Measurements from ENCODE around the gene CLCN7. TPM values are rescaled to one million over a fixed set of nuclear protein-coding genes. Genes with fewer than 3 reads are reported as not detected.
A peak's percentile ranks its signal among the peaks of the same experiment; 100 is the strongest.

Gene CLCN7
- total RNA-seq, 1 donor from 2014 or later, result 49.8 TPM

GRCh38 chr16:1420111-1420539 lies 54.7 kb downstream of the CLCN7 start:
- Histone ChIP-seq H3K9me3 (no peaks in the 10 kb centered on the region), H3K27me3 (no peaks in the 10 kb centered on the region), H3K36me3 (no peaks in the 10 kb centered on the region), H3K4me1 (peaks cover 29% of the 10 kb centered on the region), H3K4me3 (peak overlapping the region; percentile 64 to 78), H3K27ac (peak overlapping the region; percentile 86)
- TF ChIP-seq POLR2A (IDR thresholded peaks at IDR 0.05) (no peak), POLR2AphosphoS5 (IDR thresholded peaks at IDR 0.05; ENCODE audit: insufficient read depth in 1 of 2, low read depth in 1 of 2) (no peak), CTCF (IDR thresholded peaks at IDR 0.05) (no peak)
- intact Hi-C loops (cut with DNase I), result loop anchor here (10.0 kb wide), 1 partner anchor 285 kb away; the partner anchor contains the start of gene MAPK8IP3
- DNase-seq (ENCODE audit: extremely low spot score in 2 of 2), result no peak

- Histone ChIP-seq H3K27me3 (no peaks in the 10 kb centered on the region), H3K4me1 (peaks cover 50% of the 10 kb centered on the region), H3K27ac (no peak overlapping the region), H3K9me3 (no peaks in the 10 kb centered on the region), H3K4me3 (no peak overlapping the region), H3K36me3 (peaks cover 0 to 11% of the 10 kb centered on the region in 2 donors)
- TF ChIP-seq POLR2AphosphoS5 (IDR thresholded peaks at IDR 0.05; ENCODE audit: insufficient read depth in 1 of 2, low read depth in 1 of 2), result no peak
- TF ChIP-seq POLR2A (IDR thresholded peaks at IDR 0.05), result no peak
- TF ChIP-seq CTCF (IDR thresholded peaks at IDR 0.05), result no peak
- intact Hi-C loops (cut with DNase I), result loop anchor here (10.0 kb wide), 1 partner anchor 52 kb away; no protein-coding TSS in a partner anchor
- no peak for DNase-seq (ENCODE audit: extremely low spot score in 2 of 2)
Measured at GRCh38 chr16:1416521-1416941, 58.3 kb downstream of the CLCN7 start.

GRCh38 chr16:1414532-1415260 lies 60.1 kb downstream of the CLCN7 start, which contains the start of gene UNKL:
UNKL (minus strand) TSS chr16:1414704; CDS start chr16:1414691, 13 bp downstream.
- intact Hi-C loops (cut with DNase I), result loop anchor here (10.0 kb wide), 1 partner anchor 50 kb away; no protein-coding TSS in a partner anchor
- Histone ChIP-seq H3K9me3 (no peaks in the 10 kb centered on the region), H3K4me1 (peaks cover 43% of the 10 kb centered on the region), H3K4me3 (peak within 1 kb of the TSS; percentile 96 to 99), H3K36me3 (peaks cover 0 to 21% of the 10 kb centered on the region in 2 donors), H3K27ac (peak within 1 kb of the TSS; percentile 87), H3K27me3 (no peaks in the 10 kb centered on the region)
- TF ChIP-seq POLR2AphosphoS5 (IDR thresholded peaks at IDR 0.05; ENCODE audit: insufficient read depth in 1 of 2, low read depth in 1 of 2), result no peak
- TF ChIP-seq CTCF (IDR thresholded peaks at IDR 0.05), result no peak
- no peak for TF ChIP-seq POLR2A (IDR thresholded peaks at IDR 0.05)
- DNase-seq (ENCODE audit: extremely low spot score in 2 of 2), result no peak

GRCh38 chr16:1413684-1414531 lies 60.9 kb downstream of the CLCN7 start:
- Histone ChIP-seq H3K27me3 (no peaks in the 10 kb centered on the region), H3K4me1 (peaks cover 43% of the 10 kb centered on the region), H3K9me3 (no peaks in the 10 kb centered on the region), H3K36me3 (peaks cover 0 to 21% of the 10 kb centered on the region in 2 donors), H3K27ac (peak overlapping the region; percentile 87), H3K4me3 (peak overlapping the region; percentile 96 to 99)
- peak in 1 of 2 donors; percentile 10 for TF ChIP-seq POLR2AphosphoS5 (IDR thresholded peaks at IDR 0.05; ENCODE audit: insufficient read depth in 1 of 2, low read depth in 1 of 2)
- TF ChIP-seq CTCF (IDR thresholded peaks at IDR 0.05), result peak in 2 of 3 experiments; percentile 23 to 29
- TF ChIP-seq POLR2A (IDR thresholded peaks at IDR 0.05), result no peak
- intact Hi-C loops (cut with DNase I), result loop anchor here (10.0 kb wide), 1 partner anchor 49 kb away; no protein-coding TSS in a partner anchor
- no peak for DNase-seq (ENCODE audit: extremely low spot score in 2 of 2)
